Sigmoid colon (tissue), 7 donors: ENCODE results near the gene CFAP97D1. TPM values are rescaled to one million over a fixed set of nuclear protein-coding genes. Genes with fewer than 3 reads are reported as not detected.

Experiments
- DNase-seq: peaks from one replicate; pipeline ENCODE4 v3.0.0-alpha.2; 2019
- H3K27ac ChIP-seq, 4 donors: fragments of 200-600 bp; sonication (generic); one replicate each; pipeline ENCODE4 v1.5.1; 2016 to 2019; ENCODE audit warnings: mild to moderate bottlenecking in 1 of 4
- H3K27me3 ChIP-seq, 3 donors: fragments of 200-600 bp; sonication (generic); one replicate each; pipeline ENCODE4 v1.5.1; 2019; ENCODE audit warnings: mild to moderate bottlenecking in 1 of 3
- H3K36me3 ChIP-seq, 4 donors: fragments of 200-600 bp; sonication (generic); one replicate each; pipeline ENCODE4 v1.5.1; 2016 to 2019
- H3K4me1 ChIP-seq, 4 donors: fragments of 200-600 bp; sonication (generic); one replicate each; pipeline ENCODE4 v1.5.1; 2017 to 2019
- H3K4me3 ChIP-seq, 4 donors: fragments of 200-600 bp; sonication (generic); one replicate each; pipeline ENCODE4 v1.5.1; 2017 to 2019; ENCODE audit warnings: mild to moderate bottlenecking in 2 of 4, moderate library complexity in 1 of 4
- H3K9me3 ChIP-seq, 4 donors: fragments of 200-600 bp in 3 of 4; sonication (generic) in 3 of 4; one replicate each; pipeline versions ENCODE4 v1.5.1 to v1.6.1; 2013 to 2019
- EP300 ChIP-seq, 4 donors: sonication (generic); formaldehyde crosslinking; IDR thresholded peaks; one replicate each; pipeline ENCODE4 v1.6.1; 2017; ENCODE audit warnings: antibody characterized with exemption in 4 of 4
- POLR2A ChIP-seq, 2 donors: fragments of 450-650 bp; IDR thresholded peaks; one replicate each; pipeline ENCODE4 v1.6.1; 2016; ENCODE audit warnings: antibody characterized with exemption in 2 of 2, mild to moderate bottlenecking in 2 of 2, moderate library complexity in 2 of 2
- POLR2AphosphoS5 ChIP-seq, 4 donors: sonication (generic); formaldehyde crosslinking; IDR thresholded peaks; one replicate each; pipeline ENCODE4 v1.6.1; 2017; ENCODE audit warnings: antibody characterized with exemption in 4 of 4
- WGBS, 2 donors: extraction: QIAGEN DNeasy Blood & Tissue Kit; methylation state at CpG; one replicate each; pipeline ENCODE4 v1.1.7; 2013; 5-methylcytosine and 5-hydroxymethylcytosine counted together
- intact Hi-C: fragments of 100-400 bp; cut with DNase I; formaldehyde crosslinking; loops from one replicate; pipeline ENCODE4 v1.15.1; 2023
- polyA plus RNA-seq, 3 donors: library from polyadenylated mRNA; stranded (reverse); fragments of 200-250 nt; gene quantifications; one replicate each; pipeline ENCODE4 v1.2.3, GENCODE V29; 2013
- total RNA-seq, 4 donors: library from RNA; depleted of rRNA; stranded (reverse); fragments of >200 nt; gene quantifications; one replicate each; pipeline ENCODE4 v1.1.0, GENCODE V29; 2016
- TF ChIP-seq, protein P1 (sequence below), 4 experiments: fragments of 450-650 bp in 3 of 4; fragments of 200-600 bp in 1 of 4; IDR thresholded peaks; one replicate each; pipeline ENCODE4 v1.5.1; 2016 to 2019; ENCODE audit warnings: antibody characterized with exemption in 4 of 4, mild to moderate bottlenecking in 3 of 4, moderate library complexity in 2 of 4
- donor health status: healthy with polysubstance abuse.
- donor health status: Bipolar disorder and iron deficiency.
- donor health status: healthy.

The CFAP97D1 gene
- total and polyA plus RNA-seq, 7 donors, result not detected

DNA sequence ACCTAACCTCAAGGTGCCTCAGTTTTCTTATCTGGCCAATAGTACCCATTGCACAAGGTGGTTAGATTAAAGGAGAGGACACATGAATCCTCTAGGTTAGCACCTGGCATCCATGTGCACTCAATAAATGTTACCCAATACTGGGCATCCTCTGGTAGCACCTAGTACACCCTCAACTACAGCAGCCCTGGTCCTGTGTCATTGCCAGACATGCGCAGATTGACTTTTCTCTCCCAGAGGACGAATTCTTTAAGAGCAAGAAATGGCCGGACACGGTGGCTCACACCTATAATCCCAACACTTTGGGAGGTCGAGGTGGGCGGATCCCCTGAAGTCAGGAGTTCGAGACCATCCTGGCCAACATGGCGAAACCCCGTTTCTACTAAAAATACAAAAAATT, 8.8 kb upstream of the CFAP97D1 start:
- Histone ChIP-seq H3K4me3 (no peak overlapping the region), H3K9me3 (no peaks in the 10 kb centered on the region), H3K36me3 (peaks cover 43 to 85% (median 49%) of the 10 kb centered on the region in 4 donors), H3K27ac (no peak overlapping the region), H3K27me3 (no peaks in the 10 kb centered on the region), H3K4me1 (peaks cover 0 to 41% (median 22%) of the 10 kb centered on the region in 4 donors)
- no peak for DNase-seq
- TF ChIP-seq, protein P1, sequence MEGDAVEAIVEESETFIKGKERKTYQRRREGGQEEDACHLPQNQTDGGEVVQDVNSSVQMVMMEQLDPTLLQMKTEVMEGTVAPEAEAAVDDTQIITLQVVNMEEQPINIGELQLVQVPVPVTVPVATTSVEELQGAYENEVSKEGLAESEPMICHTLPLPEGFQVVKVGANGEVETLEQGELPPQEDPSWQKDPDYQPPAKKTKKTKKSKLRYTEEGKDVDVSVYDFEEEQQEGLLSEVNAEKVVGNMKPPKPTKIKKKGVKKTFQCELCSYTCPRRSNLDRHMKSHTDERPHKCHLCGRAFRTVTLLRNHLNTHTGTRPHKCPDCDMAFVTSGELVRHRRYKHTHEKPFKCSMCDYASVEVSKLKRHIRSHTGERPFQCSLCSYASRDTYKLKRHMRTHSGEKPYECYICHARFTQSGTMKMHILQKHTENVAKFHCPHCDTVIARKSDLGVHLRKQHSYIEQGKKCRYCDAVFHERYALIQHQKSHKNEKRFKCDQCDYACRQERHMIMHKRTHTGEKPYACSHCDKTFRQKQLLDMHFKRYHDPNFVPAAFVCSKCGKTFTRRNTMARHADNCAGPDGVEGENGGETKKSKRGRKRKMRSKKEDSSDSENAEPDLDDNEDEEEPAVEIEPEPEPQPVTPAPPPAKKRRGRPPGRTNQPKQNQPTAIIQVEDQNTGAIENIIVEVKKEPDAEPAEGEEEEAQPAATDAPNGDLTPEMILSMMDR (IDR thresholded peaks at IDR 0.05), result no peak
- TF ChIP-seq POLR2AphosphoS5 (IDR thresholded peaks at IDR 0.05), result no peak
- WGBS, 2 donors, result 95 to 96% methylated on average over 9 of the region's 9 CpGs
- intact Hi-C loops, result loop anchor here (10.0 kb wide), 1 partner anchor 387 kb away; no protein-coding TSS in a partner anchor

DNA sequence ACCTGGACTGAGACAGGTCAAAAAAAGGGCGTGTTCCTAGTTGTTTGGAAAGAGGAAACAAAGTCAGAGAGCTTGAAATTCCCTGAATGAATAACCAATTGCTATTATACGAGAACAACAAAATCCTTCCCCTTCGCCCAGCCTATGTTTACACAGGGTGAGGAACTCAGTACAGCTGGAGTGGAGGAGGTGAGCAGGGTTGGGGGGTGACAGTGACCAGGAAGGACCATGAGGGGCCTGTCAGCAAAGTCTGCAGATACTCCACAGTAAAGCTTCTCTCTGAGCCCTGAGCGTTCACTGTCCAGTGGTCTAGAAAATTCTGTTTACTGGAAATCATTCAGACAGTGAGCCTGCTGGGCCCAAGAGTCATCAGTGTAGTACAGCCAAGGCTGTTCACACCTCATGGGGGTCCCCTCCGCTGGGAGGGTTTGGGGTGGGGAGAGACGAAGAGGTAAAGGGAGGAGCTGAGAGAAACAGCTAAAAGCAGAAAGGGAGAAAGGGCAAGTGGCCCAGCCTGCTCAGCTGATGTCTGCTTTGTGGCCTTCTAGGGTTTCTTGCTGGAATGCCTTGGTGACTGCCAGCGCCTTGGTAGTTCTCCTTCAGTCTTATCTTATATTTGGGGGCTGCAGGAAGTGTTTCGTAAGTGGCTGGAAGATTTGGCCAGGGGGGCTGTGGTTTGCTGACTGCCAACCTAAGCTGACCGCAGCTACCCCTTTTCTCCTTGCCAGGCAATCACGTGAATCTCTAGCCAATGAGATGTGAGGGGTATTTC, 7.2 kb upstream of the CFAP97D1 start:
- DNase-seq, result no peak
- Histone ChIP-seq H3K4me3 (no peak overlapping the region), H3K27me3 (no peaks in the 10 kb centered on the region), H3K4me1 (peaks cover 0 to 57% (median 36%) of the 10 kb centered on the region in 4 donors), H3K27ac (peak overlapping the region in 3 of 4 donors; percentile 6 to 20 (median 17)), H3K9me3 (no peaks in the 10 kb centered on the region), H3K36me3 (peaks cover 39 to 74% (median 49%) of the 10 kb centered on the region in 4 donors)
- intact Hi-C loops, result loop anchor here (10.0 kb wide), 1 partner anchor 388 kb away; no protein-coding TSS in a partner anchor
- WGBS, 2 donors, result 51 to 52% methylated on average over 10 of the region's 10 CpGs
- TF ChIP-seq EP300 (IDR thresholded peaks at IDR 0.05), result no peak
- TF ChIP-seq, protein P1 (IDR thresholded peaks at IDR 0.05), result no peak

DNA sequence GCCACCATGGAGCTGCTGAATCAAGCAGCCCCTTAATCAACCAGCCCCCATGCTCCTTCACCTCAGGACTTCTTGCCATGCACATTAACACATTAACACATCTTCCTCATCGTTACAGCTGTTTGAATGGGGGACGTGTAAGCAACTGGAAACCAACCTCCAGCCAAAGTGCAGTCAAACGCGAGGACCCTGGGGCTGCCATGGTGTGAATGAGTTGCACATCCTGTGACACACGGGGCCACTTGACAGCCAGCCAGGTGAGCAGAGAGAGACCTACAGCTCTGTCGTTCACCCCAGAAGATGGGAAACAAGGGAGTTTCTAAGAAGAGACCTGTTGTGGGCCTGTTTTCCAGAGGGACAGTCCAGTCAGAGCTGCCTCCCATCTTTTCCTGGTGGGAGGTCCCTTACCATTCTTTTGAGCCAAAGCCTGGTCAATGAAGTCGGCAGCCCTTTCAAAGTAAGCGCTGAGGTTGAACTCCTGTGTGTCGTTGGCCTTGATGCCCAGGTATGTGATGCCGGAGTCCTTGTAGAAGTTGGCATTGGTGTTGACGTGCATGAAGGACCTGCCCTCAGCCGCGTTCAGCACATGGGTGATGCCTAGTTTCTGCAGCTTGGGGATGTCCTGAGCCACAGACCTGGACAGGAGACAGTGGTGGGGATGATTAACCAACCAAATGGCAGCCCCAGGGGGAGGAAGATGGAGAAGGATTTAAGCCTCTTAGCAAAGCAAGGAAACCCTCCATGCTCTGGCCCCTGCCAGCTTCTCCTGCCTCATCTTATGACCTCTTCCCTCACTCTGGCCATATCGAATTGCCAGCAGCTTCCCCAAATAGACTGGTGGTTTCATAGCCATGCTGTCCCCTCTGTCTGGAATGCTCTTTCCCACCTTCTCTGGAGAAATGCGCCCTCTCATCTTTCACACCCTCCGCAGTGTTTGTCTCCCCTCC, 5.7 kb upstream of the CFAP97D1 start:
- H3K27me3 ChIP-seq, result no peaks in the 10 kb centered on the region
- peaks cover 31 to 59% (median 38%) of the 10 kb centered on the region in 4 donors for H3K36me3 ChIP-seq
- peak overlapping the region in 2 of 4 donors; percentile 1 to 100 for H3K27ac ChIP-seq
- 93 to 96% methylated on average over 16 of the region's 16 CpGs for WGBS, 2 donors
- intact Hi-C loops, result loop anchor here (5.0 to 10.0 kb wide), 3 partner anchors 58 to 390 kb away; partner anchors contain the start of genes CD300LG and MPP3
- TF ChIP-seq POLR2A (IDR thresholded peaks at IDR 0.05) (no peak), EP300 (IDR thresholded peaks at IDR 0.05) (no peak), POLR2AphosphoS5 (IDR thresholded peaks at IDR 0.05) (no peak)
- TF ChIP-seq, protein P1 (IDR thresholded peaks at IDR 0.05), result no peak
- H3K9me3 ChIP-seq, result no peaks in the 10 kb centered on the region
- DNase-seq, result no peak
- H3K4me1 ChIP-seq, result peaks cover 0 to 54% (median 38%) of the 10 kb centered on the region in 4 donors
- no peak overlapping the region for H3K4me3 ChIP-seq

GRCh38 chr17:43778337-43779144, 1.7 kb upstream of the CFAP97D1 start, which contains the start of gene DUSP3:
TSS of gene DUSP3 (minus strand) at chr17:43778977. CDS start at chr17:43778924, 53 bp downstream.
- peaks cover 0 to 6% (median 0%) of the 10 kb centered on the region in 3 donors for H3K27me3 ChIP-seq
- H3K27ac ChIP-seq, result peak within 1 kb of the TSS; percentile 97 to 100 (median 100)
- intact Hi-C loops, result loop anchor here (5.0 to 10.0 kb wide), 3 partner anchors 54 to 394 kb away; partner anchors contain the start of genes CD300LG and MPP3
- H3K9me3 ChIP-seq, result no peaks in the 10 kb centered on the region
- H3K4me3 ChIP-seq, result peak within 1 kb of the TSS; percentile 74 to 100 (median 82)
- TF ChIP-seq, protein P1 (IDR thresholded peaks at IDR 0.05), result no peak
- TF ChIP-seq EP300 (IDR thresholded peaks at IDR 0.05) (peak in 2 of 4 donors; percentile 66 to 89), POLR2AphosphoS5 (IDR thresholded peaks at IDR 0.05) (peak; percentile 94 to 96 (median 95)), POLR2A (IDR thresholded peaks at IDR 0.05) (peak; percentile 54 to 69)
- DNase-seq, result peak; percentile 98
- peaks cover 0 to 40% (median 32%) of the 10 kb centered on the region in 4 donors for H3K4me1 ChIP-seq
- 0 to 1% methylated on average over 100 of the region's 100 CpGs for WGBS, 2 donors
- peaks cover 11 to 20% (median 12%) of the 10 kb centered on the region in 4 donors for H3K36me3 ChIP-seq
